OCI-LY1 (cell line): ENCODE results near the gene GCLM.

Experiments used
- H2AFZ ChIP-seq: fragments of 200-600 bp; sonication (generic), shearing (Covaris generic); 2 replicates; pipeline ENCODE4 v1.6.0; 2014; ENCODE audit warnings: antibody characterized with exemption, mild to moderate bottlenecking, low read length
- H3F3A ChIP-seq: fragments of 200-600 bp; sonication (generic), shearing (Covaris generic); 2 replicates; pipeline ENCODE4 v1.6.0; 2014; ENCODE audit warnings: mild to moderate bottlenecking, antibody characterized with exemption, low read length, moderate library complexity; ENCODE audit not compliant: insufficient read depth
- H3K27ac ChIP-seq: fragments of 200-600 bp; sonication (generic); 2 replicates; pipeline ENCODE4 v1.5.1; 2014; ENCODE audit warnings: low read length, mixed run types, mild to moderate bottlenecking, low read depth; ENCODE audit not compliant: poor library complexity, severe bottlenecking
- H3K27me3 ChIP-seq: fragments of 200-600 bp; sonication (generic); 2 replicates; pipeline ENCODE4 v1.6.0; 2014; ENCODE audit warnings: antibody characterized with exemption, mild to moderate bottlenecking, low read length, moderate library complexity; ENCODE audit not compliant: insufficient read depth
- H3K36me3 ChIP-seq: fragments of 200-600 bp; sonication (generic); 2 replicates; pipeline ENCODE4 v1.6.1; 2014; ENCODE audit warnings: mild to moderate bottlenecking, antibody characterized with exemption, low read length, moderate library complexity, mixed read lengths; ENCODE audit not compliant: insufficient read depth
- H3K4me1 ChIP-seq: fragments of 200-600 bp; sonication (generic); 2 replicates; pipeline ENCODE4 v1.5.1; 2014; ENCODE audit warnings: mild to moderate bottlenecking, low read length, moderate library complexity; ENCODE audit not compliant: insufficient read depth, severe bottlenecking
- H3K4me2 ChIP-seq: fragments of 200-600 bp; sonication (generic), shearing (Covaris generic); 2 replicates; pipeline ENCODE4 v1.6.1; 2014; ENCODE audit warnings: low read length
- H3K4me3 ChIP-seq: fragments of 200-600 bp; sonication (generic); 2 replicates; pipeline ENCODE4 v1.5.1; 2014; ENCODE audit warnings: low read length, low read depth, mild to moderate bottlenecking, mixed read lengths; ENCODE audit not compliant: poor library complexity, severe bottlenecking
- H3K79me2 ChIP-seq: fragments of 200-600 bp; shearing (Covaris generic); 2 replicates; pipeline ENCODE4 v1.6.1; 2016; ENCODE audit warnings: mixed run types, low read length, mixed read lengths; ENCODE audit not compliant: insufficient read depth
- H3K9ac ChIP-seq: fragments of 200-600 bp; sonication (generic), shearing (Covaris generic); 2 replicates; pipeline ENCODE4 v1.6.1; 2014; ENCODE audit warnings: mild to moderate bottlenecking, low read length, mixed read lengths
- H3K9me2 ChIP-seq: fragments of 200-600 bp; sonication (generic), shearing (Covaris generic); 2 replicates; pipeline ENCODE4 v1.6.1; 2014; ENCODE audit warnings: low read depth, mild to moderate bottlenecking, low read length, mixed read lengths
- H3K9me3 ChIP-seq: fragments of 200-600 bp; shearing (Covaris generic); 2 replicates; pipeline ENCODE4 v1.6.1; 2014; ENCODE audit warnings: low read length, mixed read lengths
- H4K20me1 ChIP-seq: fragments of 200-600 bp; sonication (generic), shearing (Covaris generic); 2 replicates; pipeline ENCODE4 v1.6.0; 2016; ENCODE audit warnings: mild to moderate bottlenecking, low read length; ENCODE audit not compliant: insufficient read depth
- CTCF ChIP-seq: fragments of 200-600 bp; sonication (generic), shearing (Covaris generic); IDR thresholded peaks from 2 replicates; pipeline ENCODE4 v1.5.1; 2017; ENCODE audit warnings: mild to moderate bottlenecking, antibody characterized with exemption, low read length, moderate library complexity, mixed read lengths
- EZH2 ChIP-seq: fragments of 200-600 bp; sonication (generic), shearing (Covaris generic); IDR thresholded peaks from 2 replicates; pipeline ENCODE4 v1.8.0; 2017; ENCODE audit warnings: borderline replicate concordance, mixed run types, mild to moderate bottlenecking, antibody characterized with exemption, low read length, moderate library complexity, mixed read lengths

GCLM gene

GRCh38 chr1:93909146-93910050 lies at the start of gene GCLM:
Gene GCLM (minus strand): TSS chr1:93909430. CDS start chr1:93909163, 267 bp downstream.
- H3K36me3 ChIP-seq = no peaks in the 10 kb centered on the region
- H3K9me3 ChIP-seq = no peaks in the 10 kb centered on the region
- peak within 1 kb of the TSS; percentile 59 for H3K27ac ChIP-seq
- H4K20me1 ChIP-seq = no peaks in the 10 kb centered on the region
- H3K27me3 ChIP-seq = no peaks in the 10 kb centered on the region
- peaks cover 44% of the 10 kb centered on the region for H3K4me1 ChIP-seq
- H3K4me2 ChIP-seq = peak within 1 kb of the TSS; percentile 68
- peak within 1 kb of the TSS; percentile 77 for H3K4me3 ChIP-seq
- no peaks in the 10 kb centered on the region for H3K9me2 ChIP-seq
- H3K9ac ChIP-seq = peak within 1 kb of the TSS; percentile 69
- TF ChIP-seq CTCF = peak; percentile 71
- TF ChIP-seq EZH2 = no peak
- peaks cover 30% of the 10 kb centered on the region for H3K79me2 ChIP-seq
- H2AFZ ChIP-seq = peak within 1 kb of the TSS; percentile 20
- H3F3A ChIP-seq = 0 out of 2 replicates have a peak, but pooled peaks cover under 1% of the 10 kb centered on the region

GRCh38 chr1:93958726-93959100 lies 49.5 kb upstream of the GCLM start:
- Histone ChIP-seq H3K27me3 (no peaks in the 10 kb centered on the region), H3F3A (no peaks in the 10 kb centered on the region), H4K20me1 (no peaks in the 10 kb centered on the region), H3K79me2 (no peaks in the 10 kb centered on the region), H3K9me3 (peaks cover 4% of the 10 kb centered on the region; the same call in 1 of the 2 replicates), H2AFZ (no peak overlapping the region), H3K9ac (no peak overlapping the region), H3K27ac (no peak overlapping the region), H3K36me3 (no peaks in the 10 kb centered on the region), H3K9me2 (no peaks in the 10 kb centered on the region), H3K4me1 (no peaks in the 10 kb centered on the region), H3K4me2 (no peak overlapping the region), H3K4me3 (no peak overlapping the region)
- TF ChIP-seq CTCF (no peak), EZH2 (no peak)

GRCh38 chr1:93958032-93958725 lies 48.9 kb upstream of the GCLM start:
- no peak overlapping the region for H3K4me3 ChIP-seq
- H2AFZ ChIP-seq = no peak overlapping the region
- H3K79me2 ChIP-seq = no peaks in the 10 kb centered on the region
- H3K36me3 ChIP-seq = no peaks in the 10 kb centered on the region
- TF ChIP-seq EZH2 = no peak
- no peak for TF ChIP-seq CTCF
- H3F3A ChIP-seq = no peaks in the 10 kb centered on the region
- H3K4me2 ChIP-seq = no peak overlapping the region
- no peaks in the 10 kb centered on the region for H4K20me1 ChIP-seq
- H3K27me3 ChIP-seq = no peaks in the 10 kb centered on the region
- peaks cover 4% of the 10 kb centered on the region; the same call in 1 of the 2 replicates for H3K9me3 ChIP-seq
- H3K4me1 ChIP-seq = no peaks in the 10 kb centered on the region
- H3K27ac ChIP-seq = no peak overlapping the region
- no peaks in the 10 kb centered on the region for H3K9me2 ChIP-seq
- H3K9ac ChIP-seq = no peak overlapping the region
